Activated T-cell treated with anti-CD3 and anti-CD28 coated beads for 4 hours (primary cell): ENCODE results near the gene SGF29.
"Not testable (repeated sequence)": the region's sequence is repeated elsewhere in the genome, so short reads cannot be mapped to it uniquely, and the experiment has no call there.

Source experiments
- DNase-seq: peaks from one replicate; pipeline ENCODE4 v3.0.0-alpha.2; 2020

The SGF29 gene

GRCh38 chr16:28534542-28535373 lies 19.0 kb upstream of the SGF29 start:
- no peak for DNase-seq

DNA sequence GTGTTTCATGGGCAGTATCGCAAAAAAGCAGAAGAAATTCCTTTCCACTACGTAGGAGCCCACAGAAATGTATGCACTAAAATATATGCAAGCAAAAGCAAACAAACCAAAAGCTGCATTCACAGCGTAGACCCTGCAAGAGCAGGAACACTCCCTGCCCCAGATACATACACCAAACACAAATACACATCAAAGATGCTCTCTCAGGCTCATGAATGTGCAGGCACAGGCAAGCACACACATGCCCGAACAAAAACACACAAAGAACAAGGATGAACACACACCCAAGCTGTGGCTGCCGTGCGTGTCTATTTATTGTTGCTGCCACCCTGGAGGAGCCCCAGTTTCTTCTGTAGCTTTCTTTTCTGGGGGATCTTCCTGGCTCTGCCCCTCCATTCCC lies 16.6 kb upstream of the SGF29 start:
- DNase-seq = no peak

- DNase-seq = no peak
Observed at GRCh38 chr16:28537964-28538732, 15.6 kb upstream of the SGF29 start.

GRCh38 chr16:28538733-28539596 lies 14.8 kb upstream of the SGF29 start, which contains the start of gene NUPR1:
NUPR1 (minus strand) TSS chr16:28538974; CDS start chr16:28538907, 67 bp downstream.
- no peak for DNase-seq

GRCh38 chr16:28540346-28540745 lies 13.4 kb upstream of the SGF29 start:
- DNase-seq = no peak

GRCh38 chr16:28542646-28543045 lies 11.1 kb upstream of the SGF29 start:
- DNase-seq = no peak

GRCh38 chr16:28543072-28543471 lies 10.6 kb upstream of the SGF29 start:
- DNase-seq = no peak

- no peak for DNase-seq
Observed at GRCh38 chr16:28544998-28545397, 8.7 kb upstream of the SGF29 start.

GRCh38 chr16:28545964-28546363 lies 7.8 kb upstream of the SGF29 start:
- not testable (repeated sequence) for DNase-seq

- no peak for DNase-seq
Observed at GRCh38 chr16:28546626-28547025, 7.1 kb upstream of the SGF29 start.

DNA sequence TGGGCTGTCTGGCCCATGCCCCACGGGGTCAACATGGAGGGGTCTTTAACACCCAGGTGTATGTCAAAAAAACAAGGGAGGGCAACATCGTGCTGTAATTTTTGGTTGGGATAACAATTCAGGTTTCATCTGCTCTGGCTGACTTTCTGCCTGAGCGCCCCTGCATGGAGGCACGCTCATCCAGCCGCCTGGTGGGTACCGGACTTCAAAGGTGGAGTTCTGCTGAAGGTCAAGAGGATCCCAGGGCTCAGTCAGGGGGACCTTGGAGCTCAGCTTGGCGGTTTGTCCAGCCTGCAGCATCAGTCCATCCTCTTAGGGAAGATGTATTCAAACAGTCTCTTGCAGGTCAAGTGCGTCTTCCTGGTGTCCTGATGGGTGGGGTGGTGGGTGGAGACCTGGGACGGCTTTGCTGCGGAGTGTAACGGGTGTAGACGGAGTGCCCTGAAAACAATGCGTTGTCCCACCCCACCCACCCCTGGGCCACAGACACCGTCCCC lies 5.4 kb upstream of the SGF29 start:
- no peak for DNase-seq

DNA sequence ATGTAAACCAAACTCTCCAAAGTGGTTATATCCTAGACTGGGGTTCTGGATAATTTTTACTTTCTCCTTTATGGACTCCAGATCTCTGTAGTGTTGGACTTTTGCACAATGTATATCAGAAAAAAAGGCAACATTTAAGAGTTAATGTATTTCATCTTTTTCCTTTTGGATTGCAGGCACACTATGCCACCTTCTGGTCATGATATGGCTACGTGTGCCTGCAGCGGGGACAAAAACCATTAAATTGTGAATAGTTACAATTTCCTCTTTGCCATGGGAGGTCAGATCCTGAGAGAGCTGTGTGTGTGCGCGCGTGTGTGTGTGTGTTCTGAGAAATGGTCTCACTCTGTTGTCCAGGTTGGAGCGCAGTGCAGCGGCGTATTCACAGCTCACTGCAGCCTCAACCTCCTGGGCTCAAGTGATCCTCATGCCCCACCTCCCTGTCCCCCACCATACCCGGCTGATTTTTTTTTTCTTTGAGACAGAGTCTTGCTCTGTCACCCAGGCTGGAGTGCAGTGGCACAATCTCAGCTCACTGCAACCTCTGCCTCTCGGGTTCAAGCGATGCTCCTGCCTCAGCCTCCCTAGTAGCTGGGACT lies 4.3 kb upstream of the SGF29 start:
- no peak for DNase-seq

DNA sequence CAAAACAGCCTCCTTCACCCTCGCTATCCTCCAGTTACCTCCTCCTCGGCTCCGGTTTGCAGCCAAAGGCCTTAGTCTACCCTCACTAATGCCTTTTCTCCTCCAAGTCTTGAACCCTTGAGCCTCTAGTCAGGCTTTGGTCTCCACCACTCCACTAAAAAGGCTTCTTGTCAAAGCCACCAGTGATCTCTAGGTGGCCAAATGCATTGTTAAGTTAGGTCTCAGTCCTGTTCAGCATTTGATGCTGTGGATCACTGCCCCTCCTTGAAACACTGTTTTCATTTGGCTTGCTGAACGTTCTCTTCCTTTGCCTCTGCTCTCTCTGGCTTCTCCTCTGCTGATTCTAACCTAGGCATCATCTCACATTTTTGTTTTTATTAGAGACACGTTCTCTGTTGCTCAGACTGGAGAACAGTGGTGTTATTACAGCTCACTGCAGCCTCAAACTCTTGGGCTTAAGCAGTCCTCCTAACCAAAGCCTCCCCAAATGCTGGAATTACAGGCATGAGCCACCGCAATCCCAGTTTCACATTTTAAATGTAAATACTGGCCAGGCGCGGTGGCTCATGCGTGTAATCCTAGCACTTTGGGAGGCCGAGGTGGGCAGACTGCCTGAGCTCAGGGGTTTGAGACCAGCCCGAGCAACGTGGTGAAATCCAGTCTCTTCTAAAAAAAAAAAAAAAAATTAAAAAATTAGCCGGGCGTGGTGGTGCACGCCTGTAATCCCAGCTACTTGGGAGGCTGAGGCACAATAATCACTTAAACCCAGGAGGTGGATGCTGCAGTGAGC lies 1.1 kb downstream of the SGF29 start:
- no peak for DNase-seq

GRCh38 chr16:28555561-28555960 lies 1.8 kb downstream of the SGF29 start:
- DNase-seq = no peak

DNA sequence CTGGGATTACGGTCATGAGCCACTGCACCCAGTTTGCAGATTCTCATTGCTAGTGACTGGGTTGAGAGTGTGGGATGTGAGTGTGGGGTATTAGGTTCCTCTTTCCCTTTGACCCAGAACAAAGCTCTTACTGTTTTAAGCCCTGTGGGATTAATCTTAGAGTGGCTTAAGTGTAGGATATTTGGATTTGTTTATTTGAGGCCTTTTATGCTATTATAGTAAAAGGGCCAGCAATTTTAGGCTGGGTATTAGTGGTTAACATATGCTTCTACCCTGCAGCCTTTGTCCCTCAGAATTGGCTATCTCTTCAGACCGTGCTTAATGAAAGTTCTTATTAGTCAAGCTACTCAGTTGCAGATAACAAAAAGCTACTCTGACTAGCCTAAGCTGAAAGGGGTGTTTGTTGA lies 3.2 kb downstream of the SGF29 start:
- DNase-seq = no peak

GRCh38 chr16:28558456-28558855 lies 4.7 kb downstream of the SGF29 start:
- no peak for DNase-seq

DNA sequence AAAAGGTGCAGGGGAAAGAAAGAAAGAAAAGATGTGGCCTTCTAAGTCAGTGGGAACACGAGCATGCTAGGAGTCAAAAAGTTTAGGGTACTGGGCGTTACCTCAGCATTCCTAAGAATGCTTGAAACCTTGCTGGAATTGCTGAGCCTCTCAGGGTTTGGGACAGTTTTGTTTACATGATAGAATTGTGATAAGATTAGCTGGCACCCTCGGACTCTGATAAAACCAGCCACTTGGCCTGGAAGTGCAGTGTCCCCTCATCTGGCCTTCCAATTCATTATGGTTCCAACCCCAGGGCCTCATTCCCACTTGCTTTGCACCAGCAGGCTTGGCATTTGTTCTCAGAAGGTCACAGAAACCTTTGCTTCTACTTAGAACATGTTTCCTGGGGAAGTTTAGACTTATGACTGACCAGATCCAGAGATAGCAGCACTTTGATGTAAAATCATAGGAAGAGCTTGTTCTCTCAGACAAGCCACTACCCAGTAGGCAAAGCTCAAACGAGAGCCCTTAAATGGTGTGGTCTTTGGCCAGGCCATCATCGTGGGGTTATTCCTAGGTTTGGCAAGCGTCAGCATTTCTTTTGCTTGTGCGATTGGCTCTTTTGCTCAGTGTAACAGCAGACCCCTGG lies 8.0 kb downstream of the SGF29 start:
- DNase-seq = no peak

DNA sequence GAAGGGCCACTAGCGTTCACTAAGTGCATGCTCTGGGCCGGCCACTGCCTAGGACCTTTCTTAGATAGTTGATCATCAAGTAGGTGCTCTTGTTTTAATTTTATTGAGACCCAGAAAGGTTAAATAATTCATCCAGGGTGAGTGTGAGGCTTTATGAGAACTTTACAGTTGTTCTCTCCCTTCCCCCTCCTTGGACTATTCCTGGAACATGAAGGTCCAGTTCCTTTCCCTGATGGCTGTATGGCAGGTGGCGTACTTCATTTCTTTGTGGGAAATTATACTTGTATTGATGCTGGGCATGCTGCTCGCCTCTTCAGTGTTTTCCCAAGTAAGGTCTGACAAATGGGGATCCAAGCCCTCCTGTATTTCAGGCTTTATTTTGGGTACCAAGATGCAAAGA lies 8.5 kb downstream of the SGF29 start:
- DNase-seq = no peak

DNA sequence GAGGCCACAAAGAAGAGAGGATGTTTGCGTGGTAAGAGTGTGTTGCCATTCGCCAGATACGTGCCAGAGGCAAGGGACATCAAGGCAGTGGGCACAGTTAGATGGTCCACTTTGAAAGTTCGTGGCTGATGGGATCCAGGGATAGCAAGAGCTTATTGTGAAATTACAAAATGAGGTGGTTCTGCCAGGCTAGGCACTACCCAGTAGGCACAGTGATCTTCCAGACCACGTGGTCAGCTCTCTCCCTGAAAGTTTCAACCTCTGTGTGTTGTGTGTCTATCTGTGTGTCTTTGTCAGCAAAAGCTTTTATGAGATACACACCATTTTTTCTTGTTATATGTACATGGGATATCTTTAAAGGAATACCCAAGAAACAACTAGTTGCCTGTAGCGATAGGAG lies 9.5 kb downstream of the SGF29 start:
- DNase-seq = no peak

GRCh38 chr16:28566233-28566925 lies 12.7 kb downstream of the SGF29 start:
- DNase-seq = not testable (repeated sequence)

DNA sequence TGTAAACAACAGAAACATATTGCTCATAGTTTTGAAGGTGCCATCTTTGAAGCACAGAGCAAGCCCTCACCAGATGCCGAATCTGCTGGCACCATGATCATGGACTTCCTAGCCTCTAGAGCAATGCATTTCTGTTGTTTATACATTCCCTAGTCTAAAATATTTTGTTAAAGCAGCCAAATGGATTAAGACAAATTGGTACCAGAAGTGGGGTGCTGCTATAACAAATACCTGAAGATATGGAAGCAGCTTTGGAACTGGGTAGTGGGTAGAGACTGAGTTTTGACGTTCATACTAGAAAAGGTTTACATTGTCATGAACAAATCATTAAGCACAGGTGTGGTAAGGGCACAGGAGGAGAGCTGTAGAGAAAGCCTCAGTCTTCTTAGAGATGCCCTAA lies 13.6 kb downstream of the SGF29 start:
- DNase-seq = no peak
